ENCODE results near the gene TSC2.

Gene TSC2

GRCh38 chr16:2058420-2058819 is 10.6 kb downstream of the TSC2 start:
- no peaks in the 10 kb centered on the region for H3K9me3 ChIP-seq (ENCODE audit: insufficient read depth, low read length)
- H3K27ac ChIP-seq (ENCODE audit: low read length) = no peak overlapping the region
- TF ChIP-seq CTCF (IDR thresholded peaks at IDR 0.05; ENCODE audit: low read depth, low read length) = no peak
- TF ChIP-seq EZH2phosphoT487 (IDR thresholded peaks at IDR 0.05; ENCODE audit: low read depth) = no peak
- no peak overlapping the region for H3K4me3 ChIP-seq (ENCODE audit: low read length)
- H3K4me1 ChIP-seq (ENCODE audit: low read length) = no peaks in the 10 kb centered on the region
- H2AFZ ChIP-seq (ENCODE audit: low read depth, low read length) = no peak overlapping the region
- no peaks in the 10 kb centered on the region for H3K27me3 ChIP-seq (ENCODE audit: low read depth, low read length)
- H3K36me3 ChIP-seq (replicated peaks; ENCODE audit: low read depth, low read length) = no peaks in the 10 kb centered on the region
- H3K9ac ChIP-seq (ENCODE audit: low read length) = no peak overlapping the region
- no peaks in the 10 kb centered on the region for H3K79me2 ChIP-seq (ENCODE audit: low read length)
- H4K20me1 ChIP-seq (ENCODE audit: insufficient read depth, low read length) = no peaks in the 10 kb centered on the region
- H3K4me2 ChIP-seq (ENCODE audit: low read length) = no peak overlapping the region

- H3K79me2 ChIP-seq (ENCODE audit: low read length) = no peaks in the 10 kb centered on the region
- no peak overlapping the region for H3K9ac ChIP-seq (ENCODE audit: low read length)
- H3K4me3 ChIP-seq (ENCODE audit: low read length) = no peak overlapping the region
- no peak overlapping the region for H3K27ac ChIP-seq (ENCODE audit: low read length)
- H3K4me1 ChIP-seq (ENCODE audit: low read length) = no peaks in the 10 kb centered on the region
- H4K20me1 ChIP-seq (ENCODE audit: insufficient read depth, low read length) = no peaks in the 10 kb centered on the region
- H3K4me2 ChIP-seq (ENCODE audit: low read length) = no peak overlapping the region
- no peaks in the 10 kb centered on the region for H3K27me3 ChIP-seq (ENCODE audit: low read depth, low read length)
- H2AFZ ChIP-seq (ENCODE audit: low read depth, low read length) = no peak overlapping the region
- H3K9me3 ChIP-seq (ENCODE audit: insufficient read depth, low read length) = no peaks in the 10 kb centered on the region
- TF ChIP-seq EZH2phosphoT487 (IDR thresholded peaks at IDR 0.05; ENCODE audit: low read depth) (no peak), CTCF (IDR thresholded peaks at IDR 0.05; ENCODE audit: low read depth, low read length) (no peak)
- H3K36me3 ChIP-seq (replicated peaks; ENCODE audit: low read depth, low read length) = no peaks in the 10 kb centered on the region
Observed at GRCh38 chr16:2058872-2059271, 11.1 kb downstream of the TSC2 start.

GRCh38 chr16:2060346-2060745 is 12.6 kb downstream of the TSC2 start:
- no peak for TF ChIP-seq CTCF (IDR thresholded peaks at IDR 0.05; ENCODE audit: low read depth, low read length)
- no peak for TF ChIP-seq EZH2phosphoT487 (IDR thresholded peaks at IDR 0.05; ENCODE audit: low read depth)
- Histone ChIP-seq H3K36me3 (replicated peaks; ENCODE audit: low read depth, low read length) (no peaks in the 10 kb centered on the region), H3K9me3 (ENCODE audit: insufficient read depth, low read length) (no peaks in the 10 kb centered on the region), H3K27ac (ENCODE audit: low read length) (no peak overlapping the region), H4K20me1 (ENCODE audit: insufficient read depth, low read length) (no peaks in the 10 kb centered on the region), H2AFZ (ENCODE audit: low read depth, low read length) (no peak overlapping the region), H3K9ac (ENCODE audit: low read length) (no peak overlapping the region), H3K27me3 (ENCODE audit: low read depth, low read length) (no peaks in the 10 kb centered on the region), H3K79me2 (ENCODE audit: low read length) (no peaks in the 10 kb centered on the region), H3K4me2 (ENCODE audit: low read length) (no peak overlapping the region), H3K4me3 (ENCODE audit: low read length) (no peak overlapping the region), H3K4me1 (ENCODE audit: low read length) (no peaks in the 10 kb centered on the region)

GRCh38 chr16:2061023-2061422 is 13.2 kb downstream of the TSC2 start:
- Histone ChIP-seq H4K20me1 (ENCODE audit: insufficient read depth, low read length) (no peaks in the 10 kb centered on the region), H3K4me3 (ENCODE audit: low read length) (no peak overlapping the region)

More at GRCh38 chr16:2061023-2061422, 13.2 kb downstream of the TSC2 start:
- Histone ChIP-seq H3K36me3 (replicated peaks; ENCODE audit: low read depth, low read length) (peaks cover 6% of the 10 kb centered on the region), H3K79me2 (ENCODE audit: low read length) (no peaks in the 10 kb centered on the region), H3K9me3 (ENCODE audit: insufficient read depth, low read length) (no peaks in the 10 kb centered on the region), H3K9ac (ENCODE audit: low read length) (no peak overlapping the region), H3K4me1 (ENCODE audit: low read length) (no peaks in the 10 kb centered on the region), H3K4me2 (ENCODE audit: low read length) (no peak overlapping the region), H2AFZ (ENCODE audit: low read depth, low read length) (no peak overlapping the region), H3K27me3 (ENCODE audit: low read depth, low read length) (no peaks in the 10 kb centered on the region), H3K27ac (ENCODE audit: low read length) (no peak overlapping the region)
- no peak for TF ChIP-seq CTCF (IDR thresholded peaks at IDR 0.05; ENCODE audit: low read depth, low read length)
- no peak for TF ChIP-seq EZH2phosphoT487 (IDR thresholded peaks at IDR 0.05; ENCODE audit: low read depth)

Measured in OCI-LY3 (cell line).